Measurements from ENCODE around the gene CHRNA1. TPM values are rescaled to one million over a fixed set of nuclear protein-coding genes. Genes with fewer than 3 reads are reported as not detected.

CHRNA1 gene
- total RNA-seq, 1 donor from 2014 or later: 0.51 TPM

DNA sequence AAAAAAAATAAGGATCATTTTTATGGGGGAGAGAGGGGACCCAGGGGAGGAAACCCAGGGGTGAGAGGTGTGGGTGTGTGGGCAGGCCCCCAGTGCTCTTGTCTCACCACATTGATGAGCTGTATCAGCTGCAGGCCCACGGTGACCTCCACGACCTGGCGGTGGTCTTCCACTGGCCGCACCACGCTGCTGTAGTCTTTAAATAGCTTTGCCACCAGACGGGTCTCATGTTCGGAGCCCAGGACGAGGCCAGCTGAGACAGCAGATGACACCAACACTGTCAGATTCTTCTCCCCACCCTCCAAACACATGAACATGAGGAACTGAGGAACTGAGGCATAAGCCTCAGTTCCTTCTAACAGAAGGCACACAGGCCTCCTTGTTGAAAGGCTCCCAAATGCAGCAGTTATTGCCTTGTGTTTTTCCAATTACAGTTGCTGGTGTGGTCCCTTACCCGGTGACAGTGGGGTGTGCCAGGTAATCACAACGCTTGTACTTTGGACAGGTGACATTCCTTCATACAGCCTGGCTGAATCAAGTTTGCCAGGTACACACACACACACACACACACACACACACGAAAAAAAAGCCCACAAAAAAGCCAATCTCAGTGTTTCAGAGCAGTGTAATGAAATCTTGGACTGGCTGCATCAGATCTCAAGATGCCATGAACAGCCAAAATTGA is 4.7 kb downstream of the CHRNA1 start:
- DNase-seq: no peak

- no peak for DNase-seq
Observed at GRCh38 chr2:174756743-174757142, 7.5 kb downstream of the CHRNA1 start.

DNA sequence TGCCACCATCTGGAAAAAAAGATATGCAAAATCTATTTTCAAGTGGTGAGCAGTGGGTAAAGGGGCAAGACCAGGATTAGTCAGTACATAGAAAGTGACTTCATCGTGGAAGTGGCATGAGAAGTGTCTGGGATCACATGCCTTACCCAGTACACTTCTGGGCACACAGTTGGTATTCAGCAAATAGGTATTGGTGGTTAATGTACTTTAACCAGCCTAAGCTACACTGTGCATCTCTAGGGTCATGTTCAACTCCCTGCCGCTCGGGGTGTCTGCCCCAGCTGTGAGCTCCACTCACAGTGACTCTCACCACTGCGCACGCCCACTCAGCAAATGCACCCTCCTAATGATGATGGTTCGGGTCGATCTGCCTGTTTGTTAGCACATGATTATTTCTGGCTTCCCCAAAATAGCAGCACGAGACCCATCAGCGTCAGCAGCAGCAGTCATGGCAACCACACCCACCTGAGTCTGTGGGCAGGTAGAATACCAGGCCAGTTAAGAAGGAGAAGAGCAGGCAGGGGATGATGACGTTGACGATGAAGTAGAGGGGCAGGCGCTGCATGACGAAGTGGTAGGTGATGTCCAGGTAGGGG is 11.1 kb downstream of the CHRNA1 start:
- DNase-seq: no peak

DNA sequence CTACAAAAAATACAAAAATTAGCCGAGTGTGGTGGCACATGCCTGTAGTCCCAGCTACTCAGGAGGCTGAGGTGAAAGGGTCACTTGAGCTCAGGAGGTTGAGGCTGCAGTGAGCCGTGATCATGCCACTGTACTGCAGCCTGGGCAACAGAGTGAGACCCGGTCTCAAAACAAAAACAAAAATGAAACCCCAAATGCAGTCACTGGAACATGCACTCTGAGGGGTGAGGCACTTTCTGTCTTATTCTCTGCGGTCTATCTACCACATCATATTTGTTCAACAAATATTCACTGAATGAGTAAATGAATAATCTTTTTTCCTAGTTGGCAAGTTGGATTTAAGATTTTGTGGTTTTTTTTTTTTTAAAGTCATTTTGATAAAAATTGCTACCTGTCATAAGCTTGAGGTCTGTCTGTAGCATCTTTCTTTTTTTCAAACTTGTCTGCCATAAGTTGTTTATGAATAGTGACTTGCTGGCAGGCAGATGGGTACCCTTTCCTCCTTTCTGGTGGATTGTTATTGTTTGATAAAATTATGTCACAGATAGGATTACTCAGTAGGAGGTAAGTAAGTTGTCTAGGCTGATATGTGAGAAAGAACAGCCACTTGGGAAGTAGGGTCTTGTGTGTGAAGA is 11.8 kb downstream of the CHRNA1 start:
- no peak for DNase-seq

DNA sequence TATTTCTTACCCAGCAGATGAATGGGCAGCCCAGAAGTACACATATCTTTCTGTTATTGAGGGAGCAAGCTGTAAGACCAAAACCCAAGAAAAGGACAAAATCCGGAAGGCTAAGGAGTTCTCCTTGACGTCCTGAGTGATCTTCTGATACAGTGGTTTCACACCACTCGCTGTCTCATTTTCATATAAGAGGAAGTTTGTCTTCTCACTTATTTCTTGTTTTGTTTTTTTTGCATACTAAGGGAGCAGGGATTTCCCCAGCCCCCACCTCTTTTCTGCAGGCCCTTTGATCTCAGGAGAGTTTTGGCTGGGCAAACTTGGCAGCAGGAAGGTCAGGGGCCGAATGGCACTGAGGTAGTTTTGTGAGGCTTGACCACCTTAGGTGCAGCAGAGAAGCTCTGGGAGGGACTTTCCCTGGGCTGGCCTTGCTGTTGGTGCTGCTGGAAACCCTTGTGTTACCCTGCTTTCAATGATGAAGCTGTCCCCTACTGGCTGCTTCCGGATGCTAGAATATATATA is 13.3 kb downstream of the CHRNA1 start:
- DNase-seq: no peak

- DNase-seq: no peak
Observed at GRCh38 chr2:174749793-174750192, 14.5 kb downstream of the CHRNA1 start.

DNA sequence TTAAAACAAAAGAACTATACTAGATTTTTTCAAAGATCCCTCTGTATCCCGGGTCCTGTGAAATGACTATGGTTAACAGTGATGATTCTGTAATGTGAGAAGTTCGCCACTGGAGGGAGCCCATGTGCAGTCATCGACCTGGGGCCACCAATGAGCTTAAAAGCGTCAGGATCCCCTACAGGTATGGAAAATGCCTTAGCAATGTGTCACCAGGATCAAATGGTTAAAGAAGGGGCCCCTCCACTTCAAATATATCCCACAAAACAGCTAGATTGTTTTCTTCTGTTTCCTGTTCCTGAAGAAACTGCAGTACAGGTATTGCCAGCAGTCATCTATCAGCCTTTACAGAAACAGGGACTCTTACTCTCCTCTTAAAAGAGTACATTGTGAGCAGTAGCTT is 15.3 kb downstream of the CHRNA1 start:
- peak; percentile 78 for DNase-seq

DNA sequence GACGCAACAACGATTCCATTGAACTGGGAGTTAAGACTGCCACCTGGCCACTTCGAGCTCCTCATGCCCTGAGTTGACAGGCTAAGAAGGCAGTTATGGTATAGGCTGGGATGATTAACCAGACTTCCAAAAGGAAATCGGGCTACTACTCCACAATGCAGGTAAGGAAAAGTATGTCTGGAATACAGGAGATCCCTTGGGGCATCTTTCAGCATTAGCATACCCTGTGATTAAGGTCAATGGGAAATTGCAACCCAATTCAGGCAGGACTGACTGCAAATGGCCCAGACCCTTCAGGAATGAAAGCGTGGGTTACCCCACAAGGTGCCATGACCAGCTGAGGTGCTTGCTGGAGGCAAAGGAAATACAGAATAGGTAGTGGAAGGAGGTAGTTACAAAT is 19.1 kb downstream of the CHRNA1 start:
- DNase-seq: no peak

GRCh38 chr2:174744111-174744510 is 20.2 kb downstream of the CHRNA1 start:
- no peak for DNase-seq

DNA sequence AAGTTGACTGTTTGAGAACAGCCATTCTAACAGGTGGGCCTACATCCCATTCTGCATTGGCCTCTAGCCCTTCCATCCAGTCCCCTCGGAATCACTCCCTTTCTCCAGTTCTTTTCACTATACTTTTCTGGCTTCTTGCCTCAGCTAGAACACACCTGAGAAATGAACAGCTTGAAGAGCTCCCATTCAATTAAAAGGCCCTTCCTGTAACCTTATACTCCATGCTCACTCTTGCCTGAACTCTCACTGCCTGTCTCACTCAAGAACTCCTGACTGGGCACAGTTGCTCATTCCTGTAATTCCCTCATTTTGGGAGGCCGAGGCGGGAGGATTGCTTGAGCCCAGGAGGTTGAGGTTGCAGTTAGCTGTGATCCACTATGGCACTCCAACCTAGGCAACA is 23.6 kb downstream of the CHRNA1 start:
- DNase-seq: no peak

DNA sequence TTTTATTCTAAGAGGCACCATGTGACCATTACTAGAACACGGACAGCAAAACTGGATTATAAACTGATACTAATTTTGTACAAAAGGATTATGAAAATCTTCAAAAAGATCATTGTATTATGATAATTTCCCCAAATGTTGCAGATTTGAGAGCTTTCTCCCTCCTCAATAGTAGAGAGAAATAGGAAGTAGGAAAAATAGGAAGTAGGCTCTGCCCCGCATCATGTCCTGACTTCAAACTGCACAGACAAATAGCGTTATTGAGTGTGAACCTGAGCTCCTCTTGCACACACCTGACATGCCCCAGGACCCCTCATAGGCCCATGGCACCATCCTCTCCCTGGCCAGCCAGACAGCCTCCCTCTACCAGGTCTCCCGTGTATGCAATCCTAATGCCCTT is 25.4 kb downstream of the CHRNA1 start:
- no peak for DNase-seq

GRCh38 chr2:174731546-174731945 is 32.7 kb downstream of the CHRNA1 start:
- DNase-seq: no peak

DNA sequence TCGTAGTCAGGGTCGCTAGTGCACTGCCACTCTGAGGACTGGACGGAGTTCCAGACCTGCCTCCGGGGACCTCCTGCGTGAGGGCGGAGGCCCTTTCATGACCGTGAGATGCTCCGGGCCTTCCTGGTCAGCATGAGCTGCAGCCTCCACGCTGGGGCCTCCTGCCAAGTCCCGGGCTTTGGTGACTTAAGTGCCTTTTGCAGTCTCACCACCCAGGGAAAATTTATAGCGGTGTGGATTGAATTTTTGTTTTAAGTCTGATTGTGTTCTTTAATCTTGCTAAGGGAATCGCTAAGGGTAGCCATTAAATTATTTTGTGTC is 33.6 kb downstream of the CHRNA1 start:
- no peak for DNase-seq

DNA sequence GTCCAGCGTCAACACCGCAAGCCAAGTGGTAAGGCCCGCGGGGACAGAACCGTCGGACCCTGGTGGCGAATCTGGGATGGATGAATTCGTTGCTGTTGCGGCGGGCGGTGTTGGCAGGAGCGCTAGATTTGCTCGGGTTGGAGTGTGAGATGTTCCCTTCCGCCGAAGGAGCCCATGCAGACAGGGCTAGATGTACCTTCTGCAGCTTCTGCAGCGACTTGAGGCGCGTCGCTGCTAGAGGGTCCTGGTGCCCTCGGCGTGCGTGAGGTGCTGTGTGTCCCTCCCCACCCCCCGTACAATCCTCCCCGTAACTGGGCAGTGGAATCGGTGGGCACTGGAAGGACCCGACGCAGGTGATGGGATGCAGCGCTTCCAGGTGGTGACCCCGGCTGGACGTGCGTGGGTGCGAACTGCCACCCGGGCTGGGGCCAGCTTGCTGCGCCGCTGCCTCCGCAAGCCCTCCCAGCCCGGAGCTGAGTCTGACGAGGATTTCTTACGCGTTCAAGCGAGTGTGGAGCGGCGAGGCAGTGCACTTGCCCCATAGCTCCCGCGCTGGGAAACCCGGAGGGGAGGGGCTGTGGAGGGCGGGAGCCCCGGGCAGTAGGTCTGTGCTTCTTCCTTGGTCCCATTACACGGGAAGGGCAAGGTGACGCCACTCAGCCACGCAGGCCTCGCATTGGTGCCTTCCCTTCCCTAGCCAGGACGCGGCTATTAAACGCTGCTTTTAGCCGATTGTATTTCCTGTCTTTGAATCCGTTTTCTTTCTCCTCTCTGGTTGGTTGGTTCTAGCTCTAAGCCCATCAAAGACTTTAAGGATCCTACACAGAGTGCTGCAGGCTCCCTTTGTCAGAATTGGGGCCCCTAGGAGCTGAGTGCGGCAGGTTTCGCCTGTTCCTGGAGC is 34.2 kb downstream of the CHRNA1 start:
- peak; percentile 39 for DNase-seq

DNA sequence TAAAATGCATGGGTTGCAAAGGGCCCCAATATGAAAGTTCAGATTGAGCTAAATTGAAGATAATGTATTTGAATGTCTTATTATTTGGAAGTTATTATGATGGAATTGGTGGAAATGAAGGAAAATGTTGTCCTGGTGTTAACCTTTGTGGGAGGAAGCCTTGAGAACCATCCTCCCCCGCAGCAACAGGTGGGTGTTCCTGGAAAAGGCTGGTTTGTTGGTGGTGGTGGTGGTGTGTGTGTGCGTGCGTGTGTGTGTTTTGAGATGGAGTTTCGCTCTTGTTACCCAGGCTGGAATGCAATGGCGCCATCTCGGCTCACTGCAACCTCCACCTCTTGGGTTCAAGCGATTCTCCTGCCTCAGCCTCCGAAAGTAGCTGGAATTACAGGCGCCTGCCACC is 36.2 kb downstream of the CHRNA1 start:
- no peak for DNase-seq

GRCh38 chr2:174726212-174726611 is 38.1 kb downstream of the CHRNA1 start:
- peak; percentile 11 for DNase-seq

DNA sequence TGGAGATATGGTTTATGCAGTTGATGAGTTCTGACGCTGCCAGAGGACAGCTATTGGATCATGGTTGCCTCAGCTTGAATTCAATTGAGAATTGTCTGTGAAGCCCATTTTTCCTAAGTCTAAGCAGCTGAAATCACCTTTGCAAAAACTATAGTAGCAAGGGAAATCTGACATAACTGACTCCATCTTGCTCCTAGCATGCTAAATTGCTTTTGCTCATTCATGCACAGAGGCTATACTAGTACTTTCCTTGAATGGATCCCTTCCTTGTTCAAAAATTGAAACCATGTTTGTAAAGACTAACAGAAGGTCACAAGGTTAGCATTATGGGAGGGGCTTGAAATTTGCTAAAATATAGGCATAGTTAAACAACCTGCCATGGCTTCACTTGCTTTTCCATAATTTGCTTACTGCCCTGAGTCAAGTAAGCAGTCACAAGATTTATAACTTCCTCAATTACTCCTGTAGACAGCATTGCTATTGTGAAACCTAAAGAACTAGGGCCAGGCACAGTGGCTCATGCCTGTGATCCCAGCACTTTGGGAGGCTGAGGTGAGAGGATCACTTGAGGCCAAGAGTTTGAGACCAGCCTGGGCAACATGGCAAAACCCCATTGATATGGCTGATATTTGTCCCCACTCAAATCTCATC is 41.2 kb downstream of the CHRNA1 start:
- no peak for DNase-seq

DNA sequence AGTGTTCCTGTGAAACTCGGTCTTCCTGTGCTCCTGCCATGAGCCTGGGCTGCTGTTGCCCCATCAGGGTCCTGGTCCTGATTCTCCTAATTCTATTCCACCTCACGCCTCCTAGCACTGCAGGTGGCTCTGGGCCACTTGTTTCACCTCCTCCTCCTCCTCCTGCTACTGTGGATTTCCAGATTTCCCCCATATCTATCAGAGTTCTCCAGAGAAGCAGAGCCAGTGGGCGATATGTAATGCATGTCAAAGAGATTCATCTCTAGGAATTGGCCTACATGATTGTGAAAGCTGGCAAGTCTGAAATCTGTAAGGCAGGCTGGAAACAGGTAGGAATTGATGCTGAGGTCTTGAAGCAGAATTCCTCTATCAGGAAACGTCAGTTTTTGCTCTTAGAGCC is 45.3 kb downstream of the CHRNA1 start:
- no peak for DNase-seq

DNA sequence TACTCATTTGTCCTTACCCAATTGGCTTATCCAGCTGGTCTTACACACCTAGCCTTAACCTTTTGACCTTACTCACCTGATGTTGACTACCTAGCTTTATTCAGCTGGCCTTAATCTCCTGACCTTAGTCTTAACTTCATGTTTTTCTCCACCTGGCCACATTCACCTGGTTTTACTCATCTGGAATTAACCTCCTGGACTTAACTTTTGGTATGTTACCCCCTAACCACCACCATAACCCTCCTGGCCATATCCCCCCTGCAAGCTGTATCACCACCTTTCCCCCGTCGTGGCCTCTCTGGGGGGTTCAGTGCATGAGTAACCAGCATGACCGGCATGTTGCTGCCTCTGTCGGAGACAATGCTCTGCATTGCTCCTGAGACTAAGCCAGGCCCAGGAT is 45.7 kb downstream of the CHRNA1 start:
- no peak for DNase-seq

GRCh38 chr2:174717916-174718315 is 46.4 kb downstream of the CHRNA1 start:
- DNase-seq: no peak

DNA sequence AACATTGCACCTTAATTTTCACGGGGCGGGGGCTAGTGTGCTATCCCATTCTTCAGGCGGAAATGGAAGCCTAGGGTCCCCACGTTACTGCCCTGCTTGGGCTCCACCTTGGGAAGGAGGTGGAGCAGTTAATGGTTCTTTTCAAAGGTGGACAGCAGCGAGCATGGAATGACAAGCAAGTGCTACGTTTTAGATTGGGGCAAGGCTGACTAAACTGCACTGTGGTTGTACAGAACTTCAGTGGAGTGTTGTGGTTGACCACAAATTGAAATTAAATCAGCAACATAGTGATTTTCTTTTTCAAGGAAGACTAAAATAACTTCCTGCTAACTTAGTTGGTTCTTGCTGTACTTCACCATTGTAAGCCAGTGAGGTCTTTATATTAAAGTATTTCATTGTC is 47.0 kb downstream of the CHRNA1 start:
- DNase-seq: no peak

DNA sequence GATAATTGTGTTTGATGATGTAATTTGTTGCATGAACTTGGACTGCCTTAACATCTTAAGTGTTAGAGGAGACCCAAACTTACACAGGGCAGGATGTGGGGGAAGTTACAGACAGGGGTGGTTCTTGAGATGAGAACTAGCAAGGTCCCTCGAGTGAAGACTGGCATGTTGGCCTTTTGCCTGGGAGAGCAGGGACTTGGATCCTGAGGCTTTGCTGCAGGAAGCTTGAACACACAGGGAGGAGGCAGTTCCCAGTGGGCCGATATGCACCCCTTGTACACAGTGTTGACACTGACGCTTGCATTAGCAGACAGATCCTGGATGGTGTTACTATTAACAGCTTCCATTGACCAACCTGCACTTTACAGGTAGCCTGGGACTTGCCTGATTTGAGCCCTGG is 47.5 kb downstream of the CHRNA1 start:
- no peak for DNase-seq

DNA sequence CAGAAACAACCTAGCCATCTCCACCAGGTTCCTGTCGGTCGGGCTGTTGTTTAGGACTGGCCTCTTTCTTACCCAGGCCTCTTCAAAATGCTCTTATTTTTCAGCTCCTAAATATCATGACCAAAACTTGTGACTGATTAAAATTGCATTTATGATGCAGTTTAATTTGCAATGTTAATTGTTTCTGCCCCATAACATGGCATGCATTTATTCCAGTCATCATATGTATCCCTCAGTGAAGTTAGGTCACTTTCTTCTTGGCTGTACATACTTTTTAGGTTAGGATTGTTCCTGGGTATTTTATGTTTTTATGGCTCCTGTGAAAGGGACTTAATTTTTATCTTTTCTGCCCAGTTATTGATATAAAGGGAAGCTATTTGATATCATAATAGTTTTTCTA is 50.6 kb downstream of the CHRNA1 start:
- DNase-seq: no peak
